Neuronal stem cell (in vitro differentiated cells): ENCODE data around the gene ZMAT2.
A peak's percentile ranks its signal among the peaks of the same experiment; 100 is the strongest.

Experiments
- DNase-seq: peaks from one replicate; pipeline ENCODE4 v3.0.0-alpha.2; 2013; ENCODE audit warnings: low spot score
- H2AFZ ChIP-seq: one replicate; pipeline ENCODE4 v1.6.1; 2013; ENCODE audit warnings: mild to moderate bottlenecking, low read length, inconsistent platforms
- H2AK5ac ChIP-seq: 2 replicates; pipeline ENCODE4 v1.6.1; 2013; ENCODE audit warnings: low read depth, mild to moderate bottlenecking, inconsistent platforms, low read length, moderate library complexity, mixed read lengths
- H2BK120ac ChIP-seq: 2 replicates; pipeline ENCODE4 v1.6.1; 2013; ENCODE audit warnings: low read depth, mild to moderate bottlenecking, inconsistent platforms, low read length, moderate library complexity, mixed read lengths
- H2BK12ac ChIP-seq: one replicate; pipeline ENCODE4 v1.6.1; 2013; ENCODE audit warnings: low read length, inconsistent platforms
- H2BK15ac ChIP-seq: 2 replicates; pipeline ENCODE4 v1.6.1; 2013; ENCODE audit warnings: mild to moderate bottlenecking, low read length, inconsistent platforms, mixed read lengths
- H2BK5ac ChIP-seq: one replicate; pipeline ENCODE4 v1.6.1; 2013; ENCODE audit warnings: inconsistent platforms, mild to moderate bottlenecking, low read length, moderate library complexity
- H3K14ac ChIP-seq: one replicate; pipeline ENCODE4 v1.6.1; 2013; ENCODE audit warnings: low read length, inconsistent platforms
- H3K18ac ChIP-seq: 2 replicates; pipeline ENCODE4 v1.6.1; 2013; ENCODE audit warnings: low read length, inconsistent platforms
- H3K23ac ChIP-seq: 2 replicates; pipeline ENCODE4 v1.6.1; 2013; ENCODE audit warnings: low read depth, mild to moderate bottlenecking, mixed read lengths, low read length, inconsistent platforms; ENCODE audit not compliant: poor library complexity
- H3K27ac ChIP-seq: replicated peaks from 3 replicates; pipeline ENCODE4 v1.5.1; 2013; ENCODE audit warnings: low read length, inconsistent platforms
- H3K27me3 ChIP-seq, 3 experiments: 2 replicates each; pipeline ENCODE4 v1.6.1; 2013; ENCODE audit warnings: low read length in 3 of 3, mild to moderate bottlenecking in 2 of 3, inconsistent platforms in 1 of 3, low read depth in 1 of 3, mixed read lengths in 1 of 3, moderate library complexity in 1 of 3; ENCODE audit not compliant: control insufficient read depth in 3 of 3, insufficient read depth in 3 of 3
- H3K36me3 ChIP-seq, 2 donors: replicated peaks in 1 of 2; 2 replicates each; pipeline ENCODE4 v1.6.1; 2013; ENCODE audit warnings: low read length in 2 of 2; ENCODE audit not compliant: control insufficient read depth in 2 of 2, insufficient read depth in 2 of 2
- H3K4ac ChIP-seq: 2 replicates; pipeline ENCODE4 v1.6.1; 2013; ENCODE audit warnings: inconsistent platforms, mild to moderate bottlenecking, low read length, moderate library complexity
- H3K4me1 ChIP-seq, 2 donors: 1 replicate in 1 of 2; 2 replicates in 1 of 2; pipeline ENCODE4 v1.6.1; 2013; ENCODE audit warnings: low read length in 2 of 2, low read depth in 1 of 2; ENCODE audit not compliant: control insufficient read depth in 2 of 2, insufficient read depth in 1 of 2
- H3K4me2 ChIP-seq: one replicate; pipeline ENCODE4 v1.6.1; 2013; ENCODE audit warnings: mild to moderate bottlenecking, low read length, inconsistent platforms; ENCODE audit not compliant: insufficient read depth, poor library complexity, severe bottlenecking
- H3K4me3 ChIP-seq, 2 donors: 2 replicates each; pipeline ENCODE4 v1.5.1; 2013; ENCODE audit warnings: low read length in 2 of 2, mild to moderate bottlenecking in 2 of 2, inconsistent platforms in 1 of 2, moderate library complexity in 1 of 2
- H3K79me1 ChIP-seq: one replicate; pipeline ENCODE4 v1.6.1; 2013; ENCODE audit warnings: low read depth, mild to moderate bottlenecking, inconsistent platforms, low read length, moderate library complexity
- H3K9ac ChIP-seq: one replicate; pipeline ENCODE4 v1.6.1; 2013; ENCODE audit warnings: mild to moderate bottlenecking, low read depth, low read length, inconsistent platforms; ENCODE audit not compliant: poor library complexity
- H3K9me3 ChIP-seq, 2 donors: replicated peaks in 1 of 2; 2 replicates each; pipeline versions ENCODE3 to v1.6.1; 2013; ENCODE audit warnings: low read length in 2 of 2, mild to moderate bottlenecking in 2 of 2, inconsistent platforms in 1 of 2, low read depth in 1 of 2, mixed read lengths in 1 of 2, moderate library complexity in 1 of 2; ENCODE audit not compliant: control insufficient read depth in 2 of 2, insufficient read depth in 1 of 2
- H4K8ac ChIP-seq: one replicate; pipeline ENCODE4 v1.6.1; 2013; ENCODE audit warnings: low read depth, mild to moderate bottlenecking, inconsistent platforms, low read length, moderate library complexity
- H4K91ac ChIP-seq: one replicate; pipeline ENCODE4 v1.6.1; 2013; ENCODE audit warnings: low read length, low read depth, mild to moderate bottlenecking, inconsistent platforms; ENCODE audit not compliant: poor library complexity
- WGBS, 2 donors: extraction: QIAGEN DNeasy Blood & Tissue Kit; methylation state at CpG; one replicate each; pipeline ENCODE4 v1.1.7; 2013; ENCODE audit warnings: missing lambda C conversion rate in 2 of 2, mixed read lengths in 1 of 2; ENCODE audit not compliant: insufficient read length in 2 of 2, insufficient replicate concordance in 1 of 2; ENCODE audit errors: extremely low coverage in 2 of 2; 5-methylcytosine and 5-hydroxymethylcytosine counted together

Gene ZMAT2

DNA sequence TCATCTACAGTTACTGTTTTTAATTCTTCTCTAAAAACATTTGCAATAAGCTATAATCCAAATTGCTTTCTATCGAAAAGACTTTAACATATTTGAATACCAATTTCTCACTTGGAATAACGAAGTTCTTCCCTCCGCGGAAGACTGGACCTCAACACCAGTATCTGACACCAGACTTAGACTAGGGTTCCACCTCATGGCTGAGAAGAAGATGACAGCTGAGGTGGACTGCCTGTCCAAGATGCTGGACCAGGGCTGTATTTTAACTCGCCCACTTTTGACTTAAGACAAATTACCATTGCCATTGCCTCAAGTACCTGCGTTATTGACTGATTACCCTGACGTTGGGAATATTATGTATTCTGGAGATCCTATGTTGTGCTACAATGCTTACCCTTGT is 34.1 kb downstream of the ZMAT2 start:
- Histone ChIP-seq H3K9me3 (no peaks in the 10 kb centered on the region), H2BK12ac (no peak overlapping the region), H3K27me3 (no peaks in the 10 kb centered on the region), H2AFZ (no peak overlapping the region), H2BK5ac (no peak overlapping the region), H3K36me3 (no peaks in the 10 kb centered on the region), H3K4me1 (no peaks in the 10 kb centered on the region), H2BK15ac (no peak overlapping the region), H3K9ac (no peak overlapping the region), H3K18ac (no peak overlapping the region), H3K4ac (no peak overlapping the region), H3K23ac (no peak overlapping the region), H3K4me2 (no peak overlapping the region), H2BK120ac (no peak overlapping the region), H4K91ac (no peak overlapping the region), H3K27ac (no peak overlapping the region), H3K79me1 (no peaks in the 10 kb centered on the region), H3K4me3 (no peak overlapping the region), H3K14ac (no peak overlapping the region), H2AK5ac (no peak overlapping the region), H4K8ac (no peak overlapping the region)
- no peak for DNase-seq
- no CpG with 5 or more reads among the region's 7 CpGs for WGBS, 2 donors

DNA sequence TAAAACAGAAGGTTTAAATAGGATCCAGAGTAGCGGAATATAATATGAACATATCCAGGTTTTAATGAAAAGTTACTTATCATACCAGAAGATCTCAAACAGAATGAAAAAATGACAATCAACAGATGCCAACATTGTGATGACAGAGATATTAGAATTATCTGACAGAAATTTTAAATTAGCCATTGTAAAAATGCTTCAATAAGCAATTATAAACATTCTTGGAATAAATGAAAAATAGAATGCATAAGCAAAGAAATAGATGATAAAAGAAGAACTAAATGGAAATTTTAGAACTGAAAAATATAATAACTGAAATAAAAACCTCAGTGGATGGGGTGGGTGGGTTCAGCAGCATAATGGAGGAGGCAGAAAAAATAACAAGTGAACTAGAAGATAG is 37.2 kb downstream of the ZMAT2 start:
- no peaks in the 10 kb centered on the region for H3K4me1 ChIP-seq
- WGBS, 2 donors, result no CpG with 5 or more reads among the region's 1 CpG
- H2BK120ac ChIP-seq, result no peak overlapping the region
- no peak overlapping the region for H2BK5ac ChIP-seq
- no peak overlapping the region for H3K9ac ChIP-seq
- H3K4me2 ChIP-seq, result no peak overlapping the region
- no peak overlapping the region for H3K14ac ChIP-seq
- H3K4ac ChIP-seq, result no peak overlapping the region
- H3K18ac ChIP-seq, result no peak overlapping the region
- no peak overlapping the region for H4K8ac ChIP-seq
- no peak overlapping the region for H2BK12ac ChIP-seq
- peaks cover 2 to 4% of the 10 kb centered on the region in 2 donors for H3K9me3 ChIP-seq
- H3K4me3 ChIP-seq, result no peak overlapping the region
- H3K23ac ChIP-seq, result no peak overlapping the region
- H2AK5ac ChIP-seq, result no peak overlapping the region
- no peak overlapping the region for H4K91ac ChIP-seq
- H2AFZ ChIP-seq, result no peak overlapping the region
- no peaks in the 10 kb centered on the region for H3K27me3 ChIP-seq
- no peak overlapping the region for H2BK15ac ChIP-seq
- DNase-seq, result no peak
- no peak overlapping the region for H3K27ac ChIP-seq
- H3K79me1 ChIP-seq, result no peaks in the 10 kb centered on the region
- no peaks in the 10 kb centered on the region for H3K36me3 ChIP-seq

DNA sequence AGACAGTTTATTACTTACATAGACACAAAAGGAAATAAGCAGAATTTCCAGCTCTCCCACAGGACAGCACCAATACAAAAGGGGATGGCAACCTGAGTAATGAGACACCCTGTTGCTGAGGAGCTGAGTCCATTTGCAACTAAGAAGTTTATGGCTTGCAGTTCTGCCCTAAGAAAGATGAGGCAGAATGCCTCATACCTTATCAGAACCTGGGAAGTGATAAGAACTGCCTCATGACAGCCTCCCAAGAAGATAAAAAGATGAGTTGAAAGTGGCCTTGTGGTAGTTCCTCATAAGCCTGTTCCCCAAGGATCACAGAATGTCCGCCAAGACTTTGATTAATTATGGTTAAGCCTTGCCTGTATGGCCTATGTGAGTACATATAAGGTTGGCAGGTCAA is 41.7 kb downstream of the ZMAT2 start:
- H4K8ac ChIP-seq, result no peak overlapping the region
- no peaks in the 10 kb centered on the region for H3K36me3 ChIP-seq
- no peak overlapping the region for H3K4ac ChIP-seq
- no peak for DNase-seq
- no peak overlapping the region for H3K9ac ChIP-seq
- H2BK120ac ChIP-seq, result no peak overlapping the region
- no peaks in the 10 kb centered on the region for H3K27me3 ChIP-seq
- WGBS, 2 donors, result no CpG with 5 or more reads among the region's 1 CpG
- H3K18ac ChIP-seq, result no peak overlapping the region
- no peak overlapping the region for H2AK5ac ChIP-seq
- H3K4me2 ChIP-seq, result no peak overlapping the region
- no peak overlapping the region for H2BK5ac ChIP-seq
- peaks cover 2 to 4% of the 10 kb centered on the region in 2 donors for H3K9me3 ChIP-seq
- H2BK15ac ChIP-seq, result no peak overlapping the region
- no peak overlapping the region for H2AFZ ChIP-seq
- H3K27ac ChIP-seq, result no peak overlapping the region
- H3K79me1 ChIP-seq, result no peaks in the 10 kb centered on the region
- no peaks in the 10 kb centered on the region for H3K4me1 ChIP-seq
- no peak overlapping the region for H3K14ac ChIP-seq
- H3K4me3 ChIP-seq, result no peak overlapping the region
- H3K23ac ChIP-seq, result no peak overlapping the region
- no peak overlapping the region for H2BK12ac ChIP-seq
- H4K91ac ChIP-seq, result no peak overlapping the region

DNA sequence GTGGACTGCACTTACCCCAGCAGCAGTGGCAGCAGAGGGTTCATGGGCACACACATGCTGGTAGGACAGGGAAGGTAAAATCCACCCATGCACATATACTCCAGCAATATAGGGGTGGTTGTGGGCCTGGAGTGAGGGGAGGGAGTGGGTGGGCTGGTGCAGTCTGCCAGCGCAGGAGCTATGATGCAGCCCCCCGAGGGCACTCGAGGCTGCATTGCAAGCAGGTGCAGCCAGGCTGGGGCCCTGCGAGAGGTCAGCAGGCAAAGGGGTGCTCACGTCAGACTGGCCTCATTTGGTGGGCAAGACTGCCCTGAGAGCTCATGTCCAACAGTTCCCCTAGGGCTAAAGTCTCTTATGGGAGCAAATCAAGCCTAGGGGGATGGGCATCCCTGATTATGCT is 53.3 kb downstream of the ZMAT2 start:
- H2AFZ ChIP-seq, result no peak overlapping the region
- no peak overlapping the region for H3K23ac ChIP-seq
- peak overlapping the region; percentile 71 for H3K14ac ChIP-seq
- no peak overlapping the region for H2BK15ac ChIP-seq
- no peaks in the 10 kb centered on the region for H3K4me1 ChIP-seq
- H4K91ac ChIP-seq, result no peak overlapping the region
- peak overlapping the region; percentile 89 for H3K4ac ChIP-seq
- H2AK5ac ChIP-seq, result no peak overlapping the region
- no peak overlapping the region for H2BK12ac ChIP-seq
- no peak overlapping the region for H2BK5ac ChIP-seq
- H3K79me1 ChIP-seq, result no peaks in the 10 kb centered on the region
- no peak overlapping the region for H2BK120ac ChIP-seq
- H3K4me2 ChIP-seq, result no peak overlapping the region
- H3K4me3 ChIP-seq, result no peak overlapping the region
- no peak overlapping the region for H3K18ac ChIP-seq
- no CpG with 5 or more reads among the region's 5 CpGs for WGBS, 2 donors
- no peaks in the 10 kb centered on the region for H3K36me3 ChIP-seq
- H3K27ac ChIP-seq, result no peak overlapping the region
- H3K9me3 ChIP-seq, result peaks cover 12 to 15% of the 10 kb centered on the region in 2 donors
- H3K27me3 ChIP-seq, result no peaks in the 10 kb centered on the region
- no peak overlapping the region for H3K9ac ChIP-seq
- DNase-seq, result no peak
- H4K8ac ChIP-seq, result no peak overlapping the region
